ENCODE data around the gene MAD2L1BP. TPM values are rescaled to one million over a fixed set of nuclear protein-coding genes. Genes with fewer than 3 reads are reported as not detected.

Gene MAD2L1BP
- total RNA-seq, 1 donor from 2014 or later, result 19.3 TPM

DNA sequence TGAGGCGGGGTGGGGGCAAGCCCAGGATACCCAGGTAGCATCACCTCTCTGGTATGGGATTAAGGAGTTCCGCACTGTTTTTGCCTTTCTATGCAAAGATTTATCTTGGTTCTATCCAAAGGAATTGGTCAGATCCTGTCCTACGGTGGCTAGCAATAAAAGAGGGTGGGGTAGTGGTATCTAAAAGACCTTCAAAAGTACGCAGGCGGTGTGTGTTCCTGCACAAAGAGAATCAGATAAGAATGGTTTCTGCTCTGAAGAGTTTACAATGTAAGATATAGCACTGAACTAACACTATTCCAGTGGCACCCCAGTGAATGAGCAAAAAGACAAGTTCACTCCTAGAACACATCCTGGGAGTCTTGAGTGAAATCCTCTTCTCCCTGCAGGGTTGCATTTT, 45.7 kb downstream of the MAD2L1BP start:
- no peak for DNase-seq (ENCODE audit: low read depth, low spot score)

DNA sequence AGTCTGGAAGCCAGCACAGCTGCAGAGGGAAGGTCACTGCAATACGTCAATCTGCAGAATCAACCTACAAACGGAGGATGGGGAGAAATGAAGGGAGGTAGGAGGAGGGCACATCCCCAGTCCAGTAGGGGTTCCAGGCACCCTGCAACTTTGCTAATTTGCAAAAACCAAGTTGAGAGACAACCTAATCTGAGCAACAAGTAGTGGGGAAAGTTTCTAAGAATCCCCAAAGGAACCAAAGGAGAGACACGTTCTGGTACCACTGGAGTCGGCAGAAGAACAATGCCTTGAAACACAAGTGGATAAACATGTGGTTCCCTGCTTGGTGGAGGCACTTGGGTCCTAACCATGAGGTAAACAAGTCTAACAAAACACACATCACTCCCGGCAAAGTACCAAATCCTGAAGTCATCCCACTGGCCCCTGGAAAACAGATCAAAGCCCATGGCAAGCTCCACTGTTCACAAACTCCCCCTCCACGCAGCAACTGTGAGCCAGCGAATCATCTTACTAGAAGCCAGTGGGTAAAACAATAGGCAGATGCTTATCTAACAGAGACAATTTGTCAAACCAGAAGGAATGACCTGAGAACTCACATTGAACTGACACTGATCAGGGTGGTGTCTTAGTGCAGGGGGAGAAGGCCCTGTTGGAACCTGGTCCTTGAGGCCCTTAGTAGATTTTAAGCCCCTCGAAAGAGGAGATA, 47.2 kb downstream of the MAD2L1BP start:
- DNase-seq (ENCODE audit: low read depth, low spot score), result no peak

DNA sequence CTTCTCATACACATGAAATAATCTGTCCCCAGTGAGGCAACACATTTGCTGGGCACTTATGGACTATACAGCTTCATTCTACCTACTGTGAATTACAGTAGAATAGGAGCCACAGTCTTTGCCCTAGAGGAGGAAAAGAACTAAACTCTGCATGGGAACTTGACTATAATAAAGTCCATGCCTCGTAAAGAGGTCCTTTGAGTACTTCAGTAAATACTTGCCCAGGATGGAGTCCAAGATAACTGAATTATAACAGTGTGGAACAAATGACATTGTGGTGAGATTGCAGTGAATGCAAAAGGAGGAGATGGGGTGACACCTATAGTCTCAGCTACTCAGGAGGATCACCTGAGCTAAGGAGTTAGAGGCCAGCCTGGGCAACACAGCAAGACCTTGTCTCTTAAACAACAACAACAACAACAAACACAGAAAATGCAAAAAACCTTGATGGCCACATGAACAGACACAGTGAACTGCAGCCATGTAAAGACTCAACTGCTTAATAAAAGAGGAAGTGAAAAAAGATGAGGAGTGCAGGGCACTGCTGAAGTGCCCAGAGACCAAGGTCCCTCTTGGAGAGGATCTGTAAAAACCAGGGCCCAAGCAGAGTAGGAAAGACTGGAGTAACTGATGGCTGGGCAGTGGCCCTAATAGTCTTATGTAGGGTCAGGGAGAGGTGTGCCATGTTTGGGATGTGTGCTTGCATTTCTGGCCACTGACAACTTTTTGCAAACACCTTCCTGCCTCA, 48.2 kb downstream of the MAD2L1BP start:
- no peak for DNase-seq (ENCODE audit: low read depth, low spot score)

DNA sequence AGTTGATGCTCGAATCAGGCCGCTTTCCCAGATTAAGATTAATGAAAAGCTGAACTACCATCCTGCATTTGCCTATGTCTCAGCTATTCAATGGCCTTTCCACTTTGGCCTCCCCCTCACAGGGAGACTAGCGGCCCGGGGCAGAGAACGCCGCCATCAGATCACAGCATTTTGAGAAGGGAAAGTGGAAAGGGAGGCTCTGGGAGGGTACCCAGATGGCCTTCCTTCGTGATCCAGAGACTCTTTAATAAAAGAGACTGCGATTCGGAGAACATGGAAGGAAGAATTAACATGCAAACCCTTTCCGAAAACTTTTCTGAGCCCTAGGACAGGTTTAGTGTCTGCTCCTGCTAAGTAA, 51.4 kb downstream of the MAD2L1BP start:
- DNase-seq (ENCODE audit: low read depth, low spot score), result no peak

DNA sequence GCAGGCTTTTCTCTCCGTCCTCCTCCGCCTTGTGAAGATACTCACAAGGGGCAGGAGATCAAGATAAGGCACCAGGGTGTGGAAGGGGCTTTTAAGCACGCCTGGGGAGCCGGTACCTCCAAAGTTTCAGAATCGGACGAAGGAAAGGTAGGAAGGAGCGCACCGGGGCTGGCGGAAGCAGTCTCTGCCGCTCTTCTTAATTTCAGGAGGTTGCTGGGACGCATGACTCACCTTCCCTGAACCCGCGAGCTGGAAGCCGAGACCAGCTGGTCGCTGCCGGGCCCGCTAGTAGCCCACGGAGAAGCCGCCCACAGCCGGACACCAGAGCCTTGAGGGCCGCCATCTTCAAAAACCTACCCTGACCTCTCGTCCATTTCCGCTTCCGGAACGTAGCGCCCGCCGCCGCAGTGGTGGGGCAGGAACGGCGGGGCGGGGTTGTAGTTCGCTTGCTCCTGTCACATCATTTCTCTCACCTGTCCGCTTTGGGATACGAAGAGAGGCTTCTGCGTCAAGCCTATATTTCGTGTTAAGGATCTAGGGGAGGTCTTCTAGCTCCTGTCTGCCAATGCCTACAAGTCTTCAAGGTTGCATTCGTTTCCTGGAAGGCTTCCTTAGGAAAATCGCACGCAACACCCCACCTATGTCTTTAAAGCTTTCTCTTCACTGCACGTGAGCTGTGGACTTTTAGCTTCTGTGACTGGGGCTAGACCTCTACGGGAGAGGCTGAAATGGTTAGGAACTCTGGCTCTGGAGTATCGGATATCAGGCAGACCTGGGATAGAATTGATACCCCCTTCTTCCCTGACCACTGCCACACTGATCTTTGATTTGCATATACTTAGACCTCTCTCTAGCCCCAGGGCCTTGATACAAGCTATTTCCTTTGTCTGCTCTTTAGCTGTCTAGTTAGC, 52.1 kb downstream of the MAD2L1BP start, which contains the start of gene MRPS18A:
Gene MRPS18A, minus strand, starts transcription at position 355 of the 911 bp plus-strand sequence. Its CDS starts 12 bp downstream, at position 343.
- DNase-seq (ENCODE audit: low read depth, low spot score), result no peak

DNA sequence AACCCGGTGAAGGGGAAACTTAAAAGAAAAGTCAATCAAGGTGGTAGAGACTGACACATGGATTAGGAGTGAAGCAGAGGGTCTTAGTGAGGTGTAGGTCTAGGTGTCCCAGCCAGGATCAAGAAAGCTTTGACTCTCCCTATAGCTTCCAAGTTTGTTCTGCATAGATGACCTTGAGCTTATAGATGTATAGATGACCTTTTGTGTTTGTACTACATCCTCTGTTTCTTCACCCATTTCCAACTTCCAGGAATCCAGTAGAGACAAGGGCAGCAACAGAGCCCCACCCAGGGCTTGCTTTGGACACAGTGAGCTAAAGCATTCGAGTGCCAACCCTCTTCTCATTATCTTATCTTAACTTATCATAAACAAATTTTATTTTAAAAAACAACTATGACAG, 53.8 kb downstream of the MAD2L1BP start:
- no peak for DNase-seq (ENCODE audit: low read depth, low spot score)

Other genes starting within 250 kb of the MAD2L1BP start
- gene ABCC10, start 208.3 kb upstream of the MAD2L1BP start, total RNA-seq, result 15.0 and 21.7 TPM in 2 replicates
- 0.13 and 0.25 TPM in 2 replicates for gene DLK2, start 180.3 kb upstream of the MAD2L1BP start, total RNA-seq
- gene TJAP1, start 158.3 kb upstream of the MAD2L1BP start, total RNA-seq, result 8.9 and 9.2 TPM in 2 replicates
- gene LRRC73, start 125.5 kb upstream of the MAD2L1BP start, total RNA-seq, result 0.14 and 0.20 TPM in 2 replicates
- 86.2 and 90.1 TPM in 2 replicates for gene YIPF3, start 118.9 kb upstream of the MAD2L1BP start, total RNA-seq
- 45.7 and 47.5 TPM in 2 replicates for gene POLR1C, start 118.8 kb upstream of the MAD2L1BP start, total RNA-seq
- 32.8 and 46.7 TPM in 2 replicates for gene XPO5, start 59.8 kb upstream of the MAD2L1BP start, total RNA-seq
- 26.4 and 31.2 TPM in 2 replicates for gene POLH, start 59.7 kb upstream of the MAD2L1BP start, total RNA-seq
- 38.5 and 40.5 TPM in 2 replicates for gene GTPBP2, start 6.6 kb upstream of the MAD2L1BP start, total RNA-seq
- 0.32 and 0.40 TPM in 2 replicates for gene RSPH9, start 9.2 kb downstream of the MAD2L1BP start, total RNA-seq
- 44.4 and 55.3 TPM in 2 replicates for gene MRPS18A, start 52.0 kb downstream of the MAD2L1BP start, total RNA-seq
- 15.5 and 19.8 TPM in 2 replicates for gene VEGFA, start 134.4 kb downstream of the MAD2L1BP start, total RNA-seq